Pancreas (tissue), 10 donors: ENCODE results near the gene EHD4. TPM values are rescaled to one million over a fixed set of nuclear protein-coding genes. Genes with fewer than 3 reads are reported as not detected.

ENCODE experiments used
- ATAC-seq, 4 donors: fragments of 200-7000 bp; cut with Tn5 transposase; one replicate each; pipeline versions ENCODE4 v1.8.0 to v1.9.1; 2020; ENCODE audit warnings: mild to moderate bottlenecking in 4 of 4, moderate library complexity in 4 of 4
- DNase-seq, 6 donors: peaks; one replicate each; pipeline ENCODE4 v3.0.0-alpha.2; 2020
- FAIRE-seq: peaks from 2 replicates; lab custom pipeline; 2012; peaks lifted over from hg19 to GRCh38; lab: Jason Lieb, UNC
- H3K27ac ChIP-seq, 4 donors: fragments of 200-600 bp; sonication (generic); 1 replicate in 3 of 4; 2 replicates in 1 of 4; pipeline versions ENCODE4 v1.5.0 to v1.8.0; 2020
- H3K27me3 ChIP-seq, 4 donors: fragments of 200-600 bp; one replicate each; pipeline ENCODE4 v1.8.0; 2021
- H3K36me3 ChIP-seq, 3 donors: fragments of 200-600 bp; sonication (generic) in 1 of 3; one replicate each; pipeline versions ENCODE4 v1.5.0 to v1.8.0; 2020 to 2021
- H3K4me1 ChIP-seq, 3 donors: fragments of 200-600 bp; one replicate each; pipeline ENCODE4 v1.8.0; 2021
- H3K4me3 ChIP-seq, 4 donors: fragments of 200-600 bp; sonication (generic) in 2 of 4; one replicate each; pipeline versions ENCODE4 v1.5.0 to v1.8.0; 2020 to 2021
- H3K9me3 ChIP-seq, 4 donors: fragments of 200-600 bp; one replicate each; pipeline ENCODE4 v1.8.0; 2021
- WGBS, 2 donors: extraction: QIAGEN DNeasy Blood & Tissue Kit; methylation state at CpG; one replicate each; pipeline ENCODE4 v1.1.7; 2013; 5-methylcytosine and 5-hydroxymethylcytosine counted together
- intact Hi-C, 3 donors: fragments of 100-400 bp; cut with DNase I; formaldehyde crosslinking; loops; one replicate each; pipeline versions ENCODE4 v1.11.1 to v1.14.2; 2022
- polyA plus RNA-seq, 2 donors: library from polyadenylated mRNA; stranded (reverse); fragments of 200-250 nt; gene quantifications; one replicate each; pipeline ENCODE4 v1.2.3, GENCODE V29; 2013
- total RNA-seq, 6 donors: library from RNA; stranded (reverse); fragmentation: NEBNext Ultra II Directional in 4 of 6; extraction: Animal tissue kit (Norgen Biotek cat#: 25700) in 4 of 6; gene quantifications; one replicate each; pipeline versions ENCODE4 v1.2.1 to v1.2.4, GENCODE V29; 2021 to 2023
- TF ChIP-seq, protein P1 (sequence below), 4 donors: fragments of 200-600 bp; sonication (generic) in 3 of 4; IDR thresholded peaks; one replicate each; pipeline versions ENCODE4 v1.5.0 to v1.8.0; 2021; ENCODE audit warnings: antibody characterized with exemption in 4 of 4
- donor health status: healthy with polysubstance abuse.
- donor health status: DM: no; HTN: no; CAD: no; lungs with moderate emphysema.
- donor health status: DM: no; HTN: no; CAD: no.
- donor health status: control.
- donor health status: control.
- donor health status: Bipolar disorder and iron deficiency.
- donor health status: DM: yes; HTN: yes; CAD: no.
- donor health status: DM: no; HTN: no; CAD: no.
- donor health status: DM: no; HTN: no; CAD: no.
- donor health status: DM: yes; HTN: yes; CAD: no.

The EHD4 gene
- total and polyA plus RNA-seq, 8 donors, result 8.1 to 22.8 (median 8.5) TPM

DNA sequence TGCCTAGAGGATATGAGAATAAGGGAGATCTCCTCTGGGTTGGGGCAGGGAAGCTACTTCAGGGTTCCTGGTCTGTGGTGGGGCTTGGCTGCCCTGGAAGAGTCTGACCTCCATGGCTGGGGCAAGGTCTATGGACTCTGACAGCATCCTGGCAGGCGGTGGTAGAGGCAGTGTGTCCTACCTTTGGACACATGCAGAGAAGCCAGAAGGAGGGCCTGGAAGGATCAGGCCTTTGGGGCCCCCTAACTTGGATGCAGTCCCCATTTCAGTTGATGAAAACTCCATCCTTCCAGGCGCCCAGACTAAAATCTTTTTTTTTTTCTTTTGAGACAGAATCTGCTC, 88.9 kb downstream of the EHD4 start:
- DNase-seq (no peak), ATAC-seq (no peak), FAIRE-seq (no peak)
- peaks cover 0 to 9% (median 7%) of the 10 kb centered on the region in 3 donors for H3K4me1 ChIP-seq
- H3K9me3 ChIP-seq, result no peaks in the 10 kb centered on the region
- TF ChIP-seq, protein P1, sequence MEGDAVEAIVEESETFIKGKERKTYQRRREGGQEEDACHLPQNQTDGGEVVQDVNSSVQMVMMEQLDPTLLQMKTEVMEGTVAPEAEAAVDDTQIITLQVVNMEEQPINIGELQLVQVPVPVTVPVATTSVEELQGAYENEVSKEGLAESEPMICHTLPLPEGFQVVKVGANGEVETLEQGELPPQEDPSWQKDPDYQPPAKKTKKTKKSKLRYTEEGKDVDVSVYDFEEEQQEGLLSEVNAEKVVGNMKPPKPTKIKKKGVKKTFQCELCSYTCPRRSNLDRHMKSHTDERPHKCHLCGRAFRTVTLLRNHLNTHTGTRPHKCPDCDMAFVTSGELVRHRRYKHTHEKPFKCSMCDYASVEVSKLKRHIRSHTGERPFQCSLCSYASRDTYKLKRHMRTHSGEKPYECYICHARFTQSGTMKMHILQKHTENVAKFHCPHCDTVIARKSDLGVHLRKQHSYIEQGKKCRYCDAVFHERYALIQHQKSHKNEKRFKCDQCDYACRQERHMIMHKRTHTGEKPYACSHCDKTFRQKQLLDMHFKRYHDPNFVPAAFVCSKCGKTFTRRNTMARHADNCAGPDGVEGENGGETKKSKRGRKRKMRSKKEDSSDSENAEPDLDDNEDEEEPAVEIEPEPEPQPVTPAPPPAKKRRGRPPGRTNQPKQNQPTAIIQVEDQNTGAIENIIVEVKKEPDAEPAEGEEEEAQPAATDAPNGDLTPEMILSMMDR (IDR thresholded peaks at IDR 0.05), result no peak
- 90 to 95% methylated on average over 2 of the region's 2 CpGs for whole genome bisulfite sequencing, 2 donors
- intact Hi-C loops, result no loop called here
- no peaks in the 10 kb centered on the region for H3K27me3 ChIP-seq
- no peak overlapping the region for H3K4me3 ChIP-seq
- no peaks in the 10 kb centered on the region for H3K36me3 ChIP-seq
- no peak overlapping the region for H3K27ac ChIP-seq

DNA sequence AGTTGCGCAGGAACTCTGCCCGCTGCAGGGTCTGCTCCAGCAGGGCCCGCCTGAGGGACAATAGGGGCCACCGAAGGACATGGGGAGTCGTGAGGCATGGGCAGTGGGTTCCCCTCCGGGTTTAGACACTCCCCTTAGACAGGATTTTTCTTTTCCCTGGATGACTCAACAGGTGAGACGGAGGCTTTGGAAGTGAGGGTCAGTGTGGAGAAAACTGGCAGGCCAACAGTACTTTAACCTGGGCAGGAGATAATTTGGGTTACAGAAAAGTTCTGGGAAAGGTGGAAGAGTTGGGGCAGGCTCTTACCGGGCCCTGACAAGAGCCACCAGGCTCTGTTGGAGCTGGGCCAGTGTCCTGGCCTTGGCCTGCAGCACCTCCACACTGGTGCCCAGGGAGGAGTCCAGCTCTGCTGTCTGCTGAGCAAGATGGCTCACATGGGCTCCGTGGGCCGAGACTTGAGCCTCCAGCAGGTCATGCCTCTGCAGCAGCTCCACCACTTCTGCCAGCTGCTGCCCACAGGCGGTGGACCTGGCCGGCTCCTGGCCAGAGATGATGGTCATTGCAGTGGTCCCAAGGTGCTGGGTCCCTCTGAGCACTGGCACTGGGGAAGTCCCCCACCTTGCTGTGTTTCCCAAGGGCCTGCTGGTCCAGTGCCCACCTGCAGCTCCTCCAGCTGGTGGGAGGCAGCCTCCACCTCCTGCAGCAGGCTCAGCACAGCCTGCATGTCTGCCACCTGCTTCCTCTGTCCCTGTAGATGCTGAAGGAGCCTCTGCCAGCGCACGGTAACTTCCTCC, 89.5 kb downstream of the EHD4 start:
- peak overlapping the region; percentile 10 to 49 (median 30) for H3K4me3 ChIP-seq
- TF ChIP-seq, protein P1 (IDR thresholded peaks at IDR 0.05), result no peak
- peak; percentile 28 to 57 (median 51) for ATAC-seq
- 42 to 45% methylated on average over 12 to 14 of the region's 14 CpGs for WGBS, 2 donors
- H3K4me1 ChIP-seq, result peaks cover 0 to 9% (median 7%) of the 10 kb centered on the region in 3 donors
- no peak overlapping the region for H3K27ac ChIP-seq
- FAIRE-seq, result no peak
- H3K27me3 ChIP-seq, result no peaks in the 10 kb centered on the region
- no peaks in the 10 kb centered on the region for H3K9me3 ChIP-seq
- intact Hi-C loops, result no loop called here
- H3K36me3 ChIP-seq, result no peaks in the 10 kb centered on the region
- DNase-seq, result peak in 2 of 6 donors; percentile 54 to 73

DNA sequence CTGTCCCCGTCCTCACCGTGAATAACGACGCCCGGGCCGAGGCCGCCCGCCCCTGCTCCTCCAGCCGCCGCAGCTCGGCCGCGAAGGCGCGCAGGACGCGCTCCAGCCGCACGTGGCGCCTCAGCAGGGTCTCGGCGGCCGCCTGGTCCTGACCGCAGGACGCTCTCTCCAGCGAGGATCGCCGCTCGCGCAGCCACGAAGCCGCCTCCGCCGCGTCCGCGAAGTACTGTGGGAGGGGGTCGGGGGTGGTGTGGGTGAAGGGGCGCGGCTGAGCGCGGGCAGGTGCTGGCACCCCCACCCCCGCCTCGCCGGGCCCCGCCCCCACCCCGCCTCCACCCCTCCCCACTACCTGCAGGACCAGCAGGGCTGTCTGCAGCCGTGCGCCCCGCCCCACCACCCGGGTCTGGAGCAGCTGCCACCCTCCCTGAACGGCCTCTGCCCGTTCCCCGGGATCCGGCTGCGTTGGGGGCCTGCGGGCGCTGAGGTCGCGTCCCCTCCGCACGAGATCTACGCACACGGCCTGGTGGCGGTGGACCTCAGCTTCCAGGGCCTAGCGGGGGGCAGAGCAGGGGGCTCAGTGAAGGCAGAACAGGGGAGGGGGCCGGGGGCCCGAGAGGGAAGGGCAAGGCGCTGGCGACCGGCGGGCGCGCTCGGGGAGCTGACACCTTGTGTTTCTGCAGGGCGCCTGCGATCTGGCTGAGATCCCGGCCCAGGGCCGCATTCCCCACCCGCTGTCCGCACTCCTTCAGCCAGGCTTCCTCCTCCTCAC, 90.3 kb downstream of the EHD4 start:
- peak; percentile 65 to 89 (median 73) for ATAC-seq
- intact Hi-C loops, result no loop called here
- TF ChIP-seq, protein P1 (IDR thresholded peaks at IDR 0.05), result no peak
- WGBS, 2 donors, result 14 to 15% methylated on average over 62 to 79 of the region's 81 CpGs
- H3K36me3 ChIP-seq, result no peaks in the 10 kb centered on the region
- peak overlapping the region; percentile 10 to 49 (median 30) for H3K4me3 ChIP-seq
- FAIRE-seq, result no peak
- DNase-seq, result peak; percentile 34 to 82 (median 62)
- H3K9me3 ChIP-seq, result no peaks in the 10 kb centered on the region
- no peak overlapping the region for H3K27ac ChIP-seq
- H3K4me1 ChIP-seq, result peaks cover 0 to 9% (median 7%) of the 10 kb centered on the region in 3 donors
- H3K27me3 ChIP-seq, result no peaks in the 10 kb centered on the region

DNA sequence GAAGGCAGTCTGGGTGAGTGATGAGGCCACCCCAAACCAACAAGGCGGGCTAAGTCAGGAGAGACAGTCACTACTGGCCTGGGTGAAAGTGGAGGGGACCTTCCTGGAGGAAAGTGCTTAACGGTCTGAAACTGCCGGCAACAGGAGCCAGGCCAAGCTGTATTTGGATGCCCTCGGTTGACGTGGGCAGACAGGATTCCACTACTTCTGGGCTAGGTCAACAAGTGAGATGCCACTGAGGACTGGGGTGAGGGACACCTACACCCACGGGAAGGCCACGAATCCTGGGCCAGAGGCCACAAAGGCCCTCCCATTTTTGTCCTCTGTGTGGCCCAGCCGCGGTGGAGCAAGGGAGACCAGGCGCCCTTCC, 90.8 kb downstream of the EHD4 start:
- H3K27me3 ChIP-seq, result no peaks in the 10 kb centered on the region
- H3K27ac ChIP-seq, result no peak overlapping the region
- no peak for DNase-seq
- no peak for FAIRE-seq
- TF ChIP-seq, protein P1 (IDR thresholded peaks at IDR 0.05), result no peak
- H3K9me3 ChIP-seq, result no peaks in the 10 kb centered on the region
- intact Hi-C loops, result no loop called here
- ATAC-seq, result no peak
- peaks cover 0 to 9% (median 7%) of the 10 kb centered on the region in 3 donors for H3K4me1 ChIP-seq
- H3K4me3 ChIP-seq, result peak overlapping the region in 2 of 4 donors; percentile 45 to 49
- no peaks in the 10 kb centered on the region for H3K36me3 ChIP-seq
- WGBS, 2 donors, result 51 to 53% methylated on average over 10 of the region's 10 CpGs
